Measurements from ENCODE around the gene IFNL4. TPM values are rescaled to one million over a fixed set of nuclear protein-coding genes. Genes with fewer than 3 reads are reported as not detected.
A peak's percentile ranks its signal among the peaks of the same experiment; 100 is the strongest.

IFNL4 gene
- polyA plus RNA-seq, 3 donors = not detected

DNA sequence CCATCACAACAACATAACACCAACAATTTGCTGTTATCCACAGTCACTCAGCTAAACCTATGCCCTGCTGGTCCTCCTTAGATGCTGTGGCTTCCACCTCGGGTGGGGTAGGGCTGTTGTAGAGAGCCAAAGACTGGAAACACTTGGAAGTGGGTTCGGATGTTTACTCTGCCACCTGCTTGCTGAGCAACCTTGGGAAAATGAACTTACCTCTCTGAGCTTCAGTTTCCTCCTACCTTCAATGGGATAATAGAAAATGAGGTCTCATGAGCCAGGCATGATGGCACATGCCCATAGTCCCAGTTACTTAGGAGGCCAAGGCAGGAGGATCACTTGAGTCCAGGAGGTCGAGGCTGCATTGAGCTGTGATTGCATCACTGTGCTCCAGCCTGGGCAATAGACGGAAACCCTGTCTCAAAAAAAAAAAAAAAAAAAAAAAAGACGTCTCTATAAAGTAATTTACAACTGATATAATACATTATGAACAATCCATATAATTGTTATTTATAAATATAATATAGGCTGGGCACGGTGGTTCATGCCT lies 41.3 kb downstream of the IFNL4 start:
- H3K9me3 ChIP-seq (replicated peaks in 1 of 2; ENCODE audit: control insufficient read depth in 1 of 2, insufficient read depth in 1 of 2, low read length in 2 of 2) = no peaks in the 10 kb centered on the region
- H4K20me1 ChIP-seq (ENCODE audit: insufficient read depth, low read length) = no peaks in the 10 kb centered on the region
- H3K27me3 ChIP-seq (ENCODE audit: control insufficient read depth in 2 of 2, insufficient read depth in 2 of 2, low read length in 2 of 2) = peaks cover 0 to 26% of the 10 kb centered on the region in 2 donors
- H3K79me2 ChIP-seq (ENCODE audit: insufficient read depth, low read length) = no peaks in the 10 kb centered on the region
- no peak overlapping the region for H2AFZ ChIP-seq (ENCODE audit: insufficient read depth, low read depth, low read length, poor library complexity, severe bottlenecking)
- no peak overlapping the region for H3K9ac ChIP-seq (ENCODE audit: insufficient read depth, low read length, poor library complexity, severe bottlenecking)
- no peak for DNase-seq
- H3K27me3 Mint-ChIP-seq (ENCODE audit: low read depth in 3 of 3) = peaks cover 34 to 38% (median 38%) of the 10 kb centered on the region in 3 donors
- no peak overlapping the region for H3K4me3 ChIP-seq (replicated peaks in 1 of 3; ENCODE audit: low read depth in 2 of 3, low read length in 3 of 3)
- no peak overlapping the region for H3K27ac ChIP-seq (ENCODE audit: low read depth in 1 of 2, low read length in 2 of 2)
- H3K4me3 Mint-ChIP-seq = no peak overlapping the region
- H3K27ac Mint-ChIP-seq = no peak overlapping the region
- H3K36me3 Mint-ChIP-seq = no peaks in the 10 kb centered on the region
- H3K4me1 ChIP-seq (ENCODE audit: control insufficient read depth in 1 of 2, insufficient read depth in 2 of 2, low read length in 2 of 2) = no peaks in the 10 kb centered on the region
- H3K36me3 ChIP-seq (replicated peaks in 1 of 2; ENCODE audit: control insufficient read depth in 1 of 2, insufficient read depth in 2 of 2, low read length in 2 of 2) = no peaks in the 10 kb centered on the region
- intact Hi-C loops (cut with micrococcal nuclease) = no loop called here
- H3K4me2 ChIP-seq (replicated peaks; ENCODE audit: extremely low read depth, low read length, poor library complexity, severe bottlenecking) = no peak overlapping the region
- TF ChIP-seq, protein P1, sequence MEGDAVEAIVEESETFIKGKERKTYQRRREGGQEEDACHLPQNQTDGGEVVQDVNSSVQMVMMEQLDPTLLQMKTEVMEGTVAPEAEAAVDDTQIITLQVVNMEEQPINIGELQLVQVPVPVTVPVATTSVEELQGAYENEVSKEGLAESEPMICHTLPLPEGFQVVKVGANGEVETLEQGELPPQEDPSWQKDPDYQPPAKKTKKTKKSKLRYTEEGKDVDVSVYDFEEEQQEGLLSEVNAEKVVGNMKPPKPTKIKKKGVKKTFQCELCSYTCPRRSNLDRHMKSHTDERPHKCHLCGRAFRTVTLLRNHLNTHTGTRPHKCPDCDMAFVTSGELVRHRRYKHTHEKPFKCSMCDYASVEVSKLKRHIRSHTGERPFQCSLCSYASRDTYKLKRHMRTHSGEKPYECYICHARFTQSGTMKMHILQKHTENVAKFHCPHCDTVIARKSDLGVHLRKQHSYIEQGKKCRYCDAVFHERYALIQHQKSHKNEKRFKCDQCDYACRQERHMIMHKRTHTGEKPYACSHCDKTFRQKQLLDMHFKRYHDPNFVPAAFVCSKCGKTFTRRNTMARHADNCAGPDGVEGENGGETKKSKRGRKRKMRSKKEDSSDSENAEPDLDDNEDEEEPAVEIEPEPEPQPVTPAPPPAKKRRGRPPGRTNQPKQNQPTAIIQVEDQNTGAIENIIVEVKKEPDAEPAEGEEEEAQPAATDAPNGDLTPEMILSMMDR (IDR thresholded peaks at IDR 0.05) = no peak
- H3K4me1 Mint-ChIP-seq = no peaks in the 10 kb centered on the region
- no CpG with 5 or more reads among the region's 6 CpGs for WGBS (ENCODE audit: insufficient coverage)
- H3K9me3 Mint-ChIP-seq = peaks cover 0 to 4% (median 2%) of the 10 kb centered on the region in 7 donors

DNA sequence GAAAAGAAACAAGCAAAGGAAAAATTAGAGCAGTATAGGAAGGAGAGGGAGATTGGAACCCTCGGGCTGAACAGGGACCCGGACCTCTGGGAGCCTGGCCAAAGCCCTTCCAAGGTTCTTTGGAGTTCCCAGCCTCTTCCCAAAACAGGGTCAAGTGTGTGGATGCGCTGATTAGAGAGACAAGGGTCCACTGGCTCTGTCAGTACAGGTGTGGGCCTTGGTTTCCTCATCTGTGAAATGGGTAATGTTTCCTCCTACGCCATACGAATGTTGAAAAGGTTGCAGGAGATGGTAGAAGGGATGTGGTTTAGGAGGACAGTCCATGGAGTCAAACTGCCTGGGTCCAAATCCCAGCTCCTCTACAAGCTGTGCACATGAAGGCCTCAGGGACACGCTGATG lies 42.5 kb downstream of the IFNL4 start:
- intact Hi-C loops (cut with micrococcal nuclease) = no loop called here
- Histone ChIP-seq H3K9me3 (replicated peaks in 1 of 2; ENCODE audit: control insufficient read depth in 1 of 2, insufficient read depth in 1 of 2, low read length in 2 of 2) (no peaks in the 10 kb centered on the region), H2AFZ (ENCODE audit: insufficient read depth, low read depth, low read length, poor library complexity, severe bottlenecking) (no peak overlapping the region), H3K4me1 (ENCODE audit: control insufficient read depth in 1 of 2, insufficient read depth in 2 of 2, low read length in 2 of 2) (no peaks in the 10 kb centered on the region), H4K20me1 (ENCODE audit: insufficient read depth, low read length) (no peaks in the 10 kb centered on the region), H3K4me3 (replicated peaks in 1 of 3; ENCODE audit: low read depth in 2 of 3, low read length in 3 of 3) (no peak overlapping the region), H3K27ac (ENCODE audit: low read depth in 1 of 2, low read length in 2 of 2) (no peak overlapping the region), H3K36me3 (replicated peaks in 1 of 2; ENCODE audit: control insufficient read depth in 1 of 2, insufficient read depth in 2 of 2, low read length in 2 of 2) (no peaks in the 10 kb centered on the region), H3K79me2 (ENCODE audit: insufficient read depth, low read length) (no peaks in the 10 kb centered on the region), H3K9ac (ENCODE audit: insufficient read depth, low read length, poor library complexity, severe bottlenecking) (no peak overlapping the region), H3K4me2 (replicated peaks; ENCODE audit: extremely low read depth, low read length, poor library complexity, severe bottlenecking) (no peak overlapping the region), H3K27me3 (ENCODE audit: control insufficient read depth in 2 of 2, insufficient read depth in 2 of 2, low read length in 2 of 2) (peaks cover 0 to 26% of the 10 kb centered on the region in 2 donors)
- H3K4me3 Mint-ChIP-seq = peak overlapping the region in 1 of 2 donors; percentile 39
- H3K9me3 Mint-ChIP-seq = peaks cover 0 to 4% (median 2%) of the 10 kb centered on the region in 7 donors
- H3K36me3 Mint-ChIP-seq = no peaks in the 10 kb centered on the region
- H3K27ac Mint-ChIP-seq = peak overlapping the region in 1 of 7 donors; percentile 5
- TF ChIP-seq, protein P1 (IDR thresholded peaks at IDR 0.05) = no peak
- H3K27me3 Mint-ChIP-seq (ENCODE audit: low read depth in 3 of 3) = peaks cover 39 to 50% (median 50%) of the 10 kb centered on the region in 3 donors
- 91% methylated on average over 4 of the region's 6 CpGs for WGBS (ENCODE audit: insufficient coverage)
- DNase-seq = no peak
- no peaks in the 10 kb centered on the region for H3K4me1 Mint-ChIP-seq

All from CD14-positive monocyte (primary cell).